HepG2 (cell line): ENCODE data around the gene VPS13C. TPM values are rescaled to one million over a fixed set of nuclear protein-coding genes. Genes with fewer than 3 reads are reported as not detected.
A peak's percentile ranks its signal among the peaks of the same experiment; 100 is the strongest.

ENCODE experiments used
- ADNP ChIP-seq: sonication (generic); formaldehyde crosslinking; IDR thresholded peaks from 2 replicates; pipeline ENCODE4 v1.4.0; 2020; ENCODE audit warnings: missing genetic modification reagents
- FOXJ3 ChIP-seq: sonication (generic); formaldehyde crosslinking; IDR thresholded peaks from 2 replicates; pipeline ENCODE4 v1.4.0; 2020; ENCODE audit warnings: missing genetic modification reagents, mild to moderate bottlenecking, borderline replicate concordance
- HOXA5 ChIP-seq: sonication (generic); formaldehyde crosslinking; IDR thresholded peaks from 2 replicates; pipeline ENCODE4 v1.4.0; 2020; ENCODE audit warnings: missing genetic modification reagents
- JUN ChIP-seq: sonication (generic); formaldehyde crosslinking; IDR thresholded peaks from 2 replicates; pipeline ENCODE4 v1.4.0; 2020; ENCODE audit warnings: mild to moderate bottlenecking, missing genetic modification reagents
- MXI1 ChIP-seq: IDR thresholded peaks from 3 replicates; pipeline ENCODE4 v1.6.1; 2012; ENCODE audit warnings: low read depth, low read length, inconsistent platforms, borderline replicate concordance
- PHF5A ChIP-seq: IDR thresholded peaks from one replicate; pipeline ENCODE4 v1.6.1; 2018; ENCODE audit warnings: low read depth, missing genetic modification reagents; ENCODE audit not compliant: unreplicated experiment
- SIX1 ChIP-seq: sonication (generic); formaldehyde crosslinking; IDR thresholded peaks from 2 replicates; pipeline ENCODE4 v1.4.0; 2020; ENCODE audit warnings: missing genetic modification reagents, borderline replicate concordance
- STAG1 ChIP-seq: sonication (generic); formaldehyde crosslinking; IDR thresholded peaks from 2 replicates; pipeline ENCODE4 v1.4.0; 2020; ENCODE audit warnings: missing genetic modification reagents
- ZFY ChIP-seq: sonication (generic); formaldehyde crosslinking; IDR thresholded peaks from 2 replicates; pipeline ENCODE4 v1.4.0; 2020; ENCODE audit warnings: missing genetic modification reagents
- ZNF101 ChIP-seq: sonication (generic); formaldehyde crosslinking; IDR thresholded peaks from 2 replicates; pipeline ENCODE4 v1.4.0; 2020; ENCODE audit warnings: mild to moderate bottlenecking, low read depth, missing genetic modification reagents, borderline replicate concordance
- ZNF329 ChIP-seq: sonication (generic); formaldehyde crosslinking; IDR thresholded peaks from 2 replicates; pipeline ENCODE4 v1.9.0; 2021; ENCODE audit warnings: low read depth, mild to moderate bottlenecking, missing genetic modification reagents
- ZNF34 ChIP-seq: sonication (generic); formaldehyde crosslinking; IDR thresholded peaks from 2 replicates; pipeline ENCODE4 v1.4.0; 2020; ENCODE audit warnings: mild to moderate bottlenecking, missing genetic modification reagents, borderline replicate concordance
- ZNF564 ChIP-seq: sonication (generic); formaldehyde crosslinking; IDR thresholded peaks from 2 replicates; pipeline ENCODE4 v1.8.1; 2023; ENCODE audit warnings: mild to moderate bottlenecking, missing genetic modification reagents
- ZNF776 ChIP-seq: sonication (generic); formaldehyde crosslinking; IDR thresholded peaks from 2 replicates; pipeline ENCODE4 v1.4.0; 2020; ENCODE audit warnings: mild to moderate bottlenecking, missing genetic modification reagents
- polyA plus RNA-seq, 8 experiments: library from polyadenylated mRNA; depleted of rRNA in 3 of 8; stranded (reverse) in 7 of 8; unstranded in 1 of 8; fragments of >200 nt; fragmentation: Illumina TruSeq in 4 of 8; extraction: Trizol in 4 of 8; gene quantifications; 2 replicates each; pipeline versions ENCODE4 v1.2.1 to v1.2.3, GENCODE V29; 2011 to 2016; ENCODE audit warnings: low read depth in 4 of 8, missing spikeins in 1 of 8, mixed read lengths in 1 of 8; ENCODE audit not compliant: insufficient read depth in 1 of 8
- total RNA-seq, 5 experiments: library from RNA; depleted of rRNA; stranded (reverse); fragments of >200 nt; fragmentation: Illumina TruSeq; extraction: Trizol; gene quantifications; 2 replicates each; pipeline ENCODE4 v1.2.3, GENCODE V29; 2016; ENCODE audit warnings: low read depth in 1 of 5
- TF ChIP-seq, protein P1 (sequence below), 2 experiments: sonication (generic) in 1 of 2; formaldehyde crosslinking in 1 of 2; IDR thresholded peaks; 2 replicates each; pipeline versions ENCODE4 v1.4.0 to v1.6.1; 2016 to 2020; ENCODE audit warnings: borderline replicate concordance in 1 of 2, low read depth in 1 of 2, mild to moderate bottlenecking in 1 of 2, missing genetic modification reagents in 1 of 2
- TF ChIP-seq, protein P2 (sequence below): sonication (generic); formaldehyde crosslinking; IDR thresholded peaks from 2 replicates; pipeline ENCODE4 v1.5.0; 2020; ENCODE audit warnings: mild to moderate bottlenecking, missing genetic modification reagents, moderate library complexity
- TF ChIP-seq, protein P3 (sequence below): IDR thresholded peaks from 2 replicates; pipeline ENCODE4 v1.6.1; 2016; ENCODE audit warnings: low read depth, borderline replicate concordance

VPS13C gene
- total and polyA plus RNA-seq, 2 of the 13 experiments (the other 11 are each of a cell fraction or from before 2014, with no cell fraction given), result 10.9 to 26.8 TPM

DNA sequence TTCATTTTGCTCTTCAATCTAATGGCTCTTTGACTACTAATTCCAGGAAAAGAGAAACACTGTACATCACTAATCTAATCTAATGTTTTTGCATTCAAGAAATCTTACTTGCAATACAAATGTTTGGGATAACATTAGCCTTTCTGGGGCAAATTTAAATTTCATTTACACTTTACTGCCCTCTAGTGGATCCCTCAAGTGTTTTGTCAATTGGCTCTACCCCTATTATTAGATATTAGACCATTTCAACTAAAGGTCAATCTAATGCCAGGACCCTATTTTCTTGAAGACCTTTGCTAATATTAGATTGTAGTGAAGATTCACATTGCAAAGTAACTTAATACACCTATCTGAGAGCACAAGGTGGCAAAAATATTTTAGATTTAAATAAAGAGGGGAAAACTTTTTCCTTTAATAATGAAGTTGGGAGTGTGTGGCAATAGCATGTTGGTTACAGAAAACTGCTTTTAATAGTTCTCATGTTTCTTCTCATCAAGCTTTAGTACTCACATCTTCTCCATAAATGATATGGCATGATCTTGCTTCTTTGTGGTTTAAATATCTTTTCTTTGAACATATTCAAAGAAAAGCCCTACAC lies 11.6 kb upstream of the VPS13C start (continued):
- TF ChIP-seq, protein P1, sequence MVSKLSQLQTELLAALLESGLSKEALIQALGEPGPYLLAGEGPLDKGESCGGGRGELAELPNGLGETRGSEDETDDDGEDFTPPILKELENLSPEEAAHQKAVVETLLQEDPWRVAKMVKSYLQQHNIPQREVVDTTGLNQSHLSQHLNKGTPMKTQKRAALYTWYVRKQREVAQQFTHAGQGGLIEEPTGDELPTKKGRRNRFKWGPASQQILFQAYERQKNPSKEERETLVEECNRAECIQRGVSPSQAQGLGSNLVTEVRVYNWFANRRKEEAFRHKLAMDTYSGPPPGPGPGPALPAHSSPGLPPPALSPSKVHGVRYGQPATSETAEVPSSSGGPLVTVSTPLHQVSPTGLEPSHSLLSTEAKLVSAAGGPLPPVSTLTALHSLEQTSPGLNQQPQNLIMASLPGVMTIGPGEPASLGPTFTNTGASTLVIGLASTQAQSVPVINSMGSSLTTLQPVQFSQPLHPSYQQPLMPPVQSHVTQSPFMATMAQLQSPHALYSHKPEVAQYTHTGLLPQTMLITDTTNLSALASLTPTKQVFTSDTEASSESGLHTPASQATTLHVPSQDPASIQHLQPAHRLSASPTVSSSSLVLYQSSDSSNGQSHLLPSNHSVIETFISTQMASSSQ (IDR thresholded peaks at IDR 0.05; ENCODE audit: low read depth), result no peak
- TF ChIP-seq, protein P1 (CRISPR knock-in tag; IDR thresholded peaks at IDR 0.05; ENCODE audit: borderline replicate concordance), result no peak
- TF ChIP-seq ADNP (CRISPR knock-in tag) (no peak), ZFY (CRISPR knock-in tag) (no peak), HOXA5 (CRISPR knock-in tag) (no peak), ZNF329 (CRISPR knock-in tag) (no peak), ZNF776 (CRISPR knock-in tag) (no peak), ZNF564 (CRISPR knock-in tag) (no peak), JUN (no peak), SIX1 (CRISPR knock-in tag) (no peak), MXI1 (no peak), STAG1 (CRISPR knock-in tag) (peak; percentile 51), FOXJ3 (CRISPR knock-in tag) (no peak), PHF5A (CRISPR knock-in tag) (no peak), ZNF34 (CRISPR knock-in tag) (no peak), ZNF101 (CRISPR knock-in tag) (no peak)
- TF ChIP-seq, protein P2, sequence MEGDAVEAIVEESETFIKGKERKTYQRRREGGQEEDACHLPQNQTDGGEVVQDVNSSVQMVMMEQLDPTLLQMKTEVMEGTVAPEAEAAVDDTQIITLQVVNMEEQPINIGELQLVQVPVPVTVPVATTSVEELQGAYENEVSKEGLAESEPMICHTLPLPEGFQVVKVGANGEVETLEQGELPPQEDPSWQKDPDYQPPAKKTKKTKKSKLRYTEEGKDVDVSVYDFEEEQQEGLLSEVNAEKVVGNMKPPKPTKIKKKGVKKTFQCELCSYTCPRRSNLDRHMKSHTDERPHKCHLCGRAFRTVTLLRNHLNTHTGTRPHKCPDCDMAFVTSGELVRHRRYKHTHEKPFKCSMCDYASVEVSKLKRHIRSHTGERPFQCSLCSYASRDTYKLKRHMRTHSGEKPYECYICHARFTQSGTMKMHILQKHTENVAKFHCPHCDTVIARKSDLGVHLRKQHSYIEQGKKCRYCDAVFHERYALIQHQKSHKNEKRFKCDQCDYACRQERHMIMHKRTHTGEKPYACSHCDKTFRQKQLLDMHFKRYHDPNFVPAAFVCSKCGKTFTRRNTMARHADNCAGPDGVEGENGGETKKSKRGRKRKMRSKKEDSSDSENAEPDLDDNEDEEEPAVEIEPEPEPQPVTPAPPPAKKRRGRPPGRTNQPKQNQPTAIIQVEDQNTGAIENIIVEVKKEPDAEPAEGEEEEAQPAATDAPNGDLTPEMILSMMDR (CRISPR knock-in tag), result peak; percentile 58
- TF ChIP-seq, protein P3, sequence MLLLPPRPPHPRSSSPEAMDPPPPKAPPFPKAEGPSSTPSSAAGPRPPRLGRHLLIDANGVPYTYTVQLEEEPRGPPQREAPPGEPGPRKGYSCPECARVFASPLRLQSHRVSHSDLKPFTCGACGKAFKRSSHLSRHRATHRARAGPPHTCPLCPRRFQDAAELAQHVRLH (CRISPR knock-in tag), result no peak
- TF ChIP-seq, all 625 proteins: peak for 4
